ENCODE results near the gene DRGX. TPM values are rescaled to one million over a fixed set of nuclear protein-coding genes. Genes with fewer than 3 reads are reported as not detected.
A peak's percentile ranks its signal among the peaks of the same experiment; 100 is the strongest.

Gene DRGX
- total RNA-seq = not detected

DNA sequence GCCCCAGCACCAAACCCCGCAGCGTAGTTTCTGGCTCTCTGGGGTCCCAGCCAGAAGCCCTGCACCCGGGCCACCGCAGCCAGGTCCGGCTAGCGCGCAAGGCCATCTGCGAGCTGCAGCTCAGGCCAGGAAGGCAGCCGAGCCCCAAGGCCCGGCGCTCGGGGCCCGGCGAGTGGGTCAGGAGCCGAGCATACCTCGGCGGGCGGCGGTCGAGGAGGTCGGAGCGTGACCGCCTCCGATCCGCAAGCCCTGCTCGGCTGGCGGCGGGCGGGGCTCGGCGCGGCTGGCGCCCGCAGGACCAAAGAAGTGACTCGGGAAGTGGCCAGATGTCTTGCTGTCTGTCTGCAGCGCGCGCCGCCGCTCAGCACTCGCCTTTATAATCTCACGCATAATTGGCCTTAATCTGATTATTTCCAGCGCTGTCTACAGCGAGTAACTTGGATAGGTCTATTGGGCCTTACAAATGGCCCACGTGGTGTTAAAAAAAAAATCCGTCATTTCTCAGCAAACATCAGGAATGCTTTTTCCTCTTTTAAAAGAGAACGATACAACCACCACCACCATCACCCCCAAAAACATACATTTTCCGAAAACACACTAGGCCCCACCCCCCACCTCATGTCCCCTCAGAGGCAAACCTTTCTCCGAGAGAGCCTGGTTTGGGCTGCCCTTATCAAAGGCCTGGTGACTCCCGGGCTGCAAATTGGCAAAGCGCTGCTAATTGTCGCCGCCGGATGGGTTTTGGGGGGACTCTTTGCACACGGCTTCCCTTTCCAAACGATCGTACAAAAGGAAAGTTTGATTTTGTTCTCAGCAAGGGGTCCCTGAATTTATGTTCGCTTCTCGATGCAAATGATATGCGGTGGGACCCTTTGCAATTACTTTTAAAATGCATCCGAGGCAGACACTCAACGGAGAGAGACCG is at the start of gene DRGX:
DRGX (minus strand) TSS at position 349 of the 925 bp plus-strand sequence. CDS start 649 bp downstream, outside the sequence.
- no peak for DNase-seq (ENCODE audit: low spot score)

DNA sequence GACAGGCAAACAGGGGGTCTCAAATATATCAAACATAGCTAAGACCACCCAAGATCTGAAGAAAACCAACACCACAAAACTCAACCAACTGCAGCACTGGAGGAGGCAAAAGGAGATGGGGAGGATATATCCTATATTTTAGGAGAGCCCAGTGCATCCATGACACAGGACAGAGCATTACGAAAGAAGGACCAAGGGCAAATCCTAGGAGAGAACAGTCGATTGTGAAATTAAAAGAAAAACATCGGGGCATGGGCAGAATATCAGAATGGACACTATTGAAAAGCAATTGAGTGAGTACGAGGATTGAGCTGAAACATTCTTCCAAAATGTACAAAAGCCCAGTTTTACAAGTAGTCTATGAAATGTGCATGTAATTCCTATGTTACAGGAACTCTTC is 48.5 kb upstream of the DRGX start:
- DNase-seq (ENCODE audit: low spot score) = no peak

DNA sequence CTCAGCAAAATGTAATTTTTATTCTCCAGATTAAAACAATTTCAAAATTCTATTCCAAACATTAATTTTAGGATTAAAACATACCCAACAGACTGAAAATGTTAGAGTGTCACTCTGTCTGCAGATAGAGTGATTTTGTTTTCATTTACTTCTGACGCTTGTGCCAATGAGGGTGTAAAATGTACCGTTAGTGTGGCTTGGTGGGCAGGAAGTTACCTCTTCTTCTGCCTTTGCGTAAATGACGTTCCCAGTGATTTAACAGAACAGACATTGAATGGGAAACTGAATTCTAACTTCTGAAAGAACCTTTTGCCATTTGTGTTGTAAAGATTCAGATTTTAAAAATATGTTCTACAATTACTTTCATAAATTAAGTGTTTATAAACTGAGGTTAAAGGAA is 47.0 kb upstream of the DRGX start:
- no peak for DNase-seq (ENCODE audit: low spot score)

DNA sequence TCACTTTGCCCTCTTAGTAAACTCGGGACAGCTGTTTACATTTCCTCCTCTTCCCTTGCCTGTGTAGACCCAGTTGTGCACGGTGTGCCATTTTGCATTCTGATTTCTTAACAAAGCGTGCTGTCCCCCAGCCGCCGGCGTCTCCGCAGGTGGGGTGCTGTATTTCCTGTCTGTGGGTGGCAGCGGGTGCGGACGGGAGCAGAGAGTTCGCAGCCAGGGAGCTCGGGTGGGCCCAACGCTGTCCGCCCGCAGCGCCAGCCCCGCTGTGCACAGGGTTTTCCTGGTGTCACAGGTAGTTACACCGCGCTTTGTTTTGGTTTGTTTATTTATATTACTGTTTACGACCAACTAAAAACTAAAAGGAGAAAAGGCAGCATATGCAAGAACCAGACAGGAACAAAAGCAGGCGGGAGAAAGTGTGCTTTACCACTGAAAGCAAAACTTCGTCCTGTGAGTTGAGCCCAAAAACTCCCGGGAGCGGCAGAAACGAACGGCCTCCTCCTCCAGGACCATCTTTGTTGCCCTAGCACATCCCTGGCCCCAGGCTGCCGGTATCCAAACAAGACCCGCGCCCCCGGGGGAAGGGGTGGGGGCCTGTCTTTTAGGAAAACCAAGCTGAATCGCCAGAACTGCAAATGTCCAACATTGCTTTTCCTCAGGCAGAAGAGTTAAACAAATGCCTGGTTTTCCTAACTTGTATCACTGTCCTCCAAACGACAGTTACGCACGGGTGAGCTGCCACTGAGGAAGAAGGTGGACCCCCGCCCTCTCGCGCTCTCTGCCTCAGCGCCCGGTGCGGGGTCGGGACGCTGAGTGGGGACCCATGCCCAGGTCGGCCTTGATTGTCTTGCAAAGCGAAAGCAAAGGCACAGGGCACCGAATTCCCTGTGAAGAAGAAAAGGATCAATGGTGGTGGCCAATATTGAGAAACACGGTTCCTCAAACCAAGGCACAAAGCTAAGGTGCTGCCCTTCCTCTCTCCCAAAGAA is 45.9 kb upstream of the DRGX start:
- no peak for DNase-seq (ENCODE audit: low spot score)

DNA sequence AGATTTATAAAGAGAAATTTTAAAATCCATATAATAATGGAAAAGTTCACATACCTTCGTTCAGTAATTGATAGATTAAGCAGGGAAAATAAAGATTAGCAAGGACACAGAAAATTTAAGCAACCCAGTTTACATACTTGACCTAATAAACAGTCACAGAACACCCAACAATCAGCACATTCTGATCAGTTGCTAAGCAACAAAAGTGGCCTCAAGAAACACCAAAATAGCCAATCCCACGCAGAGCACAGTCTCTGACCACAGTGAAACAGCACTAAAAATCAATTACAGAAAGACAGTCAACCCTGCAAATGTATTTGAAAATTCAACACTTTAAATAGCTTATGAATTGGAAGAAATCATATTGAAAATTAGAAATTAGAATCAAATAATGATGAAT is 39.3 kb upstream of the DRGX start:
- no peak for DNase-seq (ENCODE audit: low spot score)

DNA sequence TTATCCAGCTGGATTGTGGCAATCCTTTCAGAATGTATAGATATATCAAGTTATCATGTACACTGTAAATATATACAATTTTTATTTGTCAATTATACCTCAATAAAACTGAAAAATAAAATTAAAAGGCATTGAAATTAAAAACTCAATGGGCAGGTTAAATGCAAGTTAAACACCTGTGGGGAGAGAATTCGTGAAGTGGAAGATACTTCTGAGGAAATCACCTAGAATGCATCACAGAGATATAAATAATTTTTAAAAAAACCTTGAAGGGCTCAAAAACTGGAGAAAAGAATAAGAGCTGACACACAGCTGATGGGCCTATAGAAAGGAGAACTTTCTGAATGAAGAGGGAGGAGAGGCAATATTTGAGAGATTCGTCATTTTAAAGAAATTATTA is 37.2 kb upstream of the DRGX start:
- no peak for DNase-seq (ENCODE audit: low spot score)

DNA sequence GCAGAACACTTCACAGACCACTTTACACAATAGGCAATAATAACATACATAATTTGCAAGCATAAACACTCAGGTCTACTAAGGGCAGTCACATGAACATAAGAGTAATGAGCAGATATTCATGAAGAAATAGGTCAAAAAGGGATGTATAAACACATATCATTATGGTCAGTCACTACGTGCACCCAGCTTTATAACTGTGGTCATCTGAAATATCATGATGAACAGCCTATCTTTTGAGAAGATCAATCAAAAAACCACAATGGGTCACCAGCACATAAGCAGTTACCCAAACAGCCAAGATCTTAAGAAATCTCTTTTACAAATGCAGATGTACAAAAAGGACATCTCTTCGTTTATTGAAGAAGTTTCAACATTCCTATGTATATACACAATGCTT is 35.5 kb upstream of the DRGX start:
- DNase-seq (ENCODE audit: low spot score) = no peak

DNA sequence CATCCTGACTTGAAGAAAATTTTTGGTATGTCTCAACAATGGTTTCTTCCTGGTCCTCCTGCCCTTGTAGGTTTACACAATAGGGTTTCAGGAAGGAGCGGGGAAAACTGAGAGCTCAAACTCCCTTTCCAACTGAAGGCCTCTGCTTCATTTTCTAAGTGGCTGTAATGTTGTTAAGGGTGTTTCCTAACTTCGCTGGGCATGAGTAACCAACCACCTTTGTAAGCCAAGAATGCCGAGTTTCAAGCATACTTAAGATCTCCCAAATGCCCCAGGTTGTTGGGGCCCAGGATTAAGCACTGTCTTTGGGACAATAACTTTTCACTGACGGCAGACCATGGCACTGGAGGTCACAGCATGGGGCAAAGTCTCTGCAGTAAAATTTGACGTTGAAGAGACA is 33.6 kb upstream of the DRGX start:
- DNase-seq (ENCODE audit: low spot score) = no peak

- no peak for DNase-seq (ENCODE audit: low spot score)
These were observed 30.8 kb upstream of the DRGX start for GRCh38 chr10:49426490-49427360.

- DNase-seq (ENCODE audit: low spot score) = peak; percentile 80
These were observed 23.1 kb upstream of the DRGX start for GRCh38 chr10:49419005-49419404.

DNA sequence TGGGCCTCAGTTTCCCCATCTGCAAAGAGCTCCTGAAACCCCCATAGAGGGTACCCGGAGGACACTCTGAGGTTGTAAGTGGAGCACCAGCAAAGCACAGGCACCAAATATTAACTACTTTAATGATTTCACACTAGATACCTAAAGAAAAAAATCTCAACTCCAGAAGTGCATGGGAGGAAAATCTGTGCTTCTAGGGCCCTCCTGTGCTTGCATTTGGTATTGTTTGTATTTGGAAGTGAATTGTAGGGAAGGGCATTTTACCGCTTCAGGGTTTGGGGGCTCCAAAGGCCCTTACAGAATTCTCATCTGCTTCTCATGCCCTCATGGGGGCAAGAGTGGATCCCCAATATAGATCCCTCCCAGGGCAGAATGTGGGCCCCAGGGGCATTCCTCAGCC is 22.4 kb upstream of the DRGX start:
- DNase-seq (ENCODE audit: low spot score) = no peak

DNA sequence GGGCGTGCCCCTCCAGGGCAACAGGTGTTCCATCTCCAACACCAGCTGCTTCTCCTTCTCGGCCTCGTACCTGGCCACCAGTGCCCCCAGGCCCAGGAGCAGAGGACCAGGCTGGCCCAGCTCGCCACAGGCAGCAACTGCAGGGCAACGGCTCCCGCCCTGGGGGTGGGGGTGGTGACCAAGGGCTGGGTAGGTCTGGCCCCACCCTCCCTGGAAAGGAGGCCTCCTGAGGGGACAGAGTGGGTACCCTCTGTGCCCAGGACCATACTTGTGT is 22.1 kb upstream of the DRGX start:
- DNase-seq (ENCODE audit: low spot score) = no peak

DNA sequence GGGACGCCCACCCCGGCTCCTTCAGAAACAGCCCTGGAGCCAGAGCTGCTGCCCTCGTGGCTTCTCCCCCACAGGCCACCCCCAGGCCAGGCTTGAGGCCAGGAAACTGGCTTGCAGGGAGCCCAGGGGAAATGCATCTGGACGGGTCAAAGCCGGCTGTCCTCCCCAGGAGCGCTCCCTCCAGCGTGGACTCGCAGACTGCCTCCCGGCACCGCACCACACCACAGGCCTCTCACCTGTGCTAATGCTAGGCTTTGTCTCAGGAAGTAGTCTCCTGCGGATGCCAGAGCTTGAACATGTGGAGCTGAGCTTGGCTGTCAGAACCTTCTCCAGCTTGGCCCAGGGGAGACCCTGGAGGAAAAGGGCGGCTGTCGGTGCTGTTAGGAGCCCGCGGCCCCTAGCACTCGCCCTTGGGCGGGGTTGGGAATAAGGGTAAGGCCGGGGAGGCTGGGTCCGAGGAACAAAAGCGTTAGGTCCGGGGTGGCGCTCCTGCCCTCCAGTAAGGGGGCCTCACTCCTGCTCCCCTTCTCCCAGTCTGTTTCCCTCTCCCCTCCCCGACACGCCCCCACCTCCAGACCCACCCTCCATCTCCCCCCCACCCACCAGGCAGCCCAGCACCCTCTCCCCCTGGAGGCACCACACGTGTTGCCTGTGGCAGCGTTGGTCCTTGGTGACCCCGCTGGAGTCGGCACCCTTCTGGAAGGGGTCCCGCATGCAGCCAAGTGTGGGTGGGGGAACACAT is 21.6 kb upstream of the DRGX start:
- DNase-seq (ENCODE audit: low spot score) = no peak

DNA sequence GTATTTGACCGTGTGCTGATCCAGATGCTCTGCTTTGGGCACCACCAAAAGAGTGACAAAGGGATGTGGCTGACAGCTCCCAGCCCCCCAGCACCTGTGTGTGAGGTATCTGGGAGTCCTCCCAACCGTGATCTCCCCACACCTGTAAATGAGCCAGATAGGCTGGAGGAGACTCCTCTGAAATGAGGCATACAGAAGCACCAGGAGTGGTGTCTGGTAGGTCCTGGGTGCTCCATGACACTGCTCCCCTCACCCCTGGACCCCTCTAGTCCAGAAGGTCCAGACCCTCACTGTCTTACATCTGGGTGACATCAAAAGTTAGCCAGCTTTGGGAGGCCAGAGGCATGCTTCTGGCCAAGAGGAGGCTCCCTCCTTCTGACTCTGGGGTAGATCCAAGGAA is 20.0 kb upstream of the DRGX start:
- DNase-seq (ENCODE audit: low spot score) = no peak

GRCh38 chr10:49415109-49415508 is 19.2 kb upstream of the DRGX start:
- no peak for DNase-seq (ENCODE audit: low spot score)

GRCh38 chr10:49414496-49414895 is 18.6 kb upstream of the DRGX start:
- DNase-seq (ENCODE audit: low spot score) = no peak

- DNase-seq (ENCODE audit: low spot score) = no peak
These were observed 16.7 kb upstream of the DRGX start for GRCh38 chr10:49412571-49412970.

GRCh38 chr10:49410365-49411074 is 14.6 kb upstream of the DRGX start:
- DNase-seq (ENCODE audit: low spot score) = no peak

GRCh38 chr10:49409755-49410154 is 13.9 kb upstream of the DRGX start:
- no peak for DNase-seq (ENCODE audit: low spot score)

DNA sequence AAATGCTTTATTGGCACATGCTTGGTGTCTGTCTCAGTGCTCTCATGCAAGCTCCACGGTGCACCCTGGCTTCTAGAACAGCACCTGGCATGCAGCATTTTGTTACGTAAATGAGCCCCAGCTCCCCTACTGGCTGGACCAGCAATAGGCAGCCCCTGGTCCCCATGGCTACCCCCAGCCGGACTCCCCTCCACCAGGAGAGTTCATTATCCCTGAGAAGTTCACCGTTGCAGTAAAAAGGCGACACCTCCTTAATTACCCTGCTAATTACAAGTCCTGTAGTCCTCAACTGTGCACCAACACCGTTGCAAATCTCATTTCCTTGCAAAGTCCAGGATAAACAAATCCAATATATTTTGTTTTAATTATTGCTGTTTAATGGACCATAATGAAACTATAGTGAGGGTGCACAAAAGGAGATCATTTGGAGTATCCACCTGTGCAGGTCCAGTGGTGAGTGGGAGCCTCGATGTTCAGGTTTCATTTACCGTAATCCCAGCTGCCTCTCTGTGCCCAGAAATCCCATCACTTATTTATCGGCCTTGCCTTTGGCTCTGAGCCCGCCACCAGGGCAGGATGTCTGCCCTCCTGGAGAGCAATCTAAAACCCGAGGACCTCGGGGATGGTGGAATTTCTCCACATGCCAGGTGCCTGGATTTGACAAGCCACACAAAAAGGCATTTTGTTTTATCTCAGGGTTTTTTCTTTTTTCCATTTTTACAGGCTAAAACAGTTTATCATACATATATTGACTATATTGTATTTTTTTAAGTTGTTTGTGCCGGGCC is 12.8 kb upstream of the DRGX start:
- DNase-seq (ENCODE audit: low spot score) = no peak
